ENCODE data around the gene SLCO6A1. TPM values are rescaled to one million over a fixed set of nuclear protein-coding genes. Genes with fewer than 3 reads are reported as not detected.

The SLCO6A1 gene
- total RNA-seq, 1 experiment from 2014 or later, result not detected

DNA sequence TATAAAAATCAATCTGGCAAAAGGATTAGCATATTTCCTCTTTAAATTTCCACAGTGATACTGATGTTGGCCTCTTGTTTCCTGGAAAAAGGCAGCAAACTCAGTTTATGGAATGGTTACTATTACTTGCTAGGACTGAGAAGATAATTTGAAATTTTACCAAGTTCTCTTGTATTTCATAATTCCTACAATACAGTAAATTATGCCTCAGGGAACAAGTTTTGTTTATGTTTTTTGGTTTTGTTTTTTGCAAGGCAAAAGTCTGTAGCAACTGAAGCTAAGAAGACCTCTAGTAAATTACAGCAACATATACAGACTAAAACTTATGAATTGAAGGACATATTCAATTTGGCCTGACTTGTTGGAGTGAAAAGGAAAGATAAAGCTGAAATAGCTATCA is 30.2 kb upstream of the SLCO6A1 start:
- ChIA-PET CTCF (no interaction called here), POLR2A (ENCODE audit: unreplicated experiment) (no interaction called here)
- H3K4me1 ChIP-seq (ENCODE audit: insufficient read depth, low read length), result no peaks in the 10 kb centered on the region
- H4K20me1 ChIP-seq (ENCODE audit: low read length), result no peaks in the 10 kb centered on the region
- no peak overlapping the region for H3K27ac ChIP-seq (ENCODE audit: low read length)
- H3K9ac ChIP-seq (ENCODE audit: low read length), result no peak overlapping the region
- no peaks in the 10 kb centered on the region for H3K9me3 ChIP-seq (ENCODE audit: low read length)
- H3K4me3 ChIP-seq (ENCODE audit: low read length), result no peak overlapping the region
- no peaks in the 10 kb centered on the region for H3F3A ChIP-seq (ENCODE audit: low read length, unreplicated experiment)
- TF ChIP-seq, protein P1, sequence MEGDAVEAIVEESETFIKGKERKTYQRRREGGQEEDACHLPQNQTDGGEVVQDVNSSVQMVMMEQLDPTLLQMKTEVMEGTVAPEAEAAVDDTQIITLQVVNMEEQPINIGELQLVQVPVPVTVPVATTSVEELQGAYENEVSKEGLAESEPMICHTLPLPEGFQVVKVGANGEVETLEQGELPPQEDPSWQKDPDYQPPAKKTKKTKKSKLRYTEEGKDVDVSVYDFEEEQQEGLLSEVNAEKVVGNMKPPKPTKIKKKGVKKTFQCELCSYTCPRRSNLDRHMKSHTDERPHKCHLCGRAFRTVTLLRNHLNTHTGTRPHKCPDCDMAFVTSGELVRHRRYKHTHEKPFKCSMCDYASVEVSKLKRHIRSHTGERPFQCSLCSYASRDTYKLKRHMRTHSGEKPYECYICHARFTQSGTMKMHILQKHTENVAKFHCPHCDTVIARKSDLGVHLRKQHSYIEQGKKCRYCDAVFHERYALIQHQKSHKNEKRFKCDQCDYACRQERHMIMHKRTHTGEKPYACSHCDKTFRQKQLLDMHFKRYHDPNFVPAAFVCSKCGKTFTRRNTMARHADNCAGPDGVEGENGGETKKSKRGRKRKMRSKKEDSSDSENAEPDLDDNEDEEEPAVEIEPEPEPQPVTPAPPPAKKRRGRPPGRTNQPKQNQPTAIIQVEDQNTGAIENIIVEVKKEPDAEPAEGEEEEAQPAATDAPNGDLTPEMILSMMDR (conservative IDR thresholded peaks at IDR 0.05; ENCODE audit: low read depth, low read length), result no peak
- no peak for TF ChIP-seq EZH2phosphoT487 (IDR thresholded peaks at IDR 0.05; ENCODE audit: borderline replicate concordance, low read length)
- ATAC-seq, result no peak
- no TSS peak for BruUV-seq (replicated peaks)
- no peaks in the 10 kb centered on the region for H3K9me2 ChIP-seq (replicated peaks; ENCODE audit: low read length)
- no peak overlapping the region for H2AFZ ChIP-seq (ENCODE audit: low read length)
- no peak overlapping the region for H3K4me2 ChIP-seq (ENCODE audit: low read length)
- intact Hi-C loops (cut with micrococcal nuclease), result no loop called here
- no peaks in the 10 kb centered on the region for H3K79me2 ChIP-seq (ENCODE audit: low read length)
- DNase-seq, result no peak
- H3K36me3 ChIP-seq (ENCODE audit: low read depth, low read length), result no peaks in the 10 kb centered on the region
- peaks cover 20% of the 10 kb centered on the region for H3K27me3 ChIP-seq (ENCODE audit: low read length)

DNA sequence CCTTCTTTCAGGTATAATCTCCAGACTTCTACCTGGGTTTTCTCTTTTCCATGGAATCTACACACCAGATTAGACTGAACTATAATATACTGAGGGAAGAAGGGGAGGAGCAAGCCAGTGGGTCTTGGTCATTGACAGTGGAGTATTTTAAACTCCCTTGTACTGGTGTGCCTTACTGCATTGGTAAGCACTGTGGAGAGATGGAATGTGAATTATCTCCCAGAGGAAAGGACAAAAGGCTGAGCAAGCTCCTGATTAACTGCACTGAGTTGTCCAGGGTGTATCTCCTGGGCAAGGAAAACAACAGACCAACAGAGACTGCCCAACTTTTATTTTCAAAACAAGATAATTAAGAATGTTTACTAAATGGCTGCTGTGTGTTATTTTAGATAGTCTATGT is 29.8 kb upstream of the SLCO6A1 start:
- CTCF ChIA-PET, result no interaction called here
- ATAC-seq (no peak), DNase-seq (no peak)
- Histone ChIP-seq H3K9ac (ENCODE audit: low read length) (no peak overlapping the region), H3K36me3 (ENCODE audit: low read depth, low read length) (no peaks in the 10 kb centered on the region), H3K27ac (ENCODE audit: low read length) (no peak overlapping the region), H3K4me3 (ENCODE audit: low read length) (no peak overlapping the region), H4K20me1 (ENCODE audit: low read length) (no peaks in the 10 kb centered on the region), H3K27me3 (ENCODE audit: low read length) (peaks cover 20% of the 10 kb centered on the region), H3K4me2 (ENCODE audit: low read length) (no peak overlapping the region), H3K4me1 (ENCODE audit: insufficient read depth, low read length) (no peaks in the 10 kb centered on the region), H3K9me3 (ENCODE audit: low read length) (no peaks in the 10 kb centered on the region), H3K9me2 (replicated peaks; ENCODE audit: low read length) (no peaks in the 10 kb centered on the region), H2AFZ (ENCODE audit: low read length) (no peak overlapping the region), H3F3A (ENCODE audit: low read length, unreplicated experiment) (no peaks in the 10 kb centered on the region), H3K79me2 (ENCODE audit: low read length) (no peaks in the 10 kb centered on the region)
- intact Hi-C loops (cut with micrococcal nuclease), result no loop called here
- POLR2A ChIA-PET (ENCODE audit: unreplicated experiment), result no interaction called here
- TF ChIP-seq EZH2phosphoT487 (IDR thresholded peaks at IDR 0.05; ENCODE audit: borderline replicate concordance, low read length) (no peak), EZH2 (IDR thresholded peaks at IDR 0.05; ENCODE audit: low read length, unreplicated experiment) (no peak)
- TF ChIP-seq, protein P1 (conservative IDR thresholded peaks at IDR 0.05; ENCODE audit: low read depth, low read length), result no peak
- BruUV-seq (replicated peaks), result no TSS peak

- Histone ChIP-seq H3K9me2 (replicated peaks; ENCODE audit: low read length) (no peaks in the 10 kb centered on the region), H3K4me1 (ENCODE audit: insufficient read depth, low read length) (no peaks in the 10 kb centered on the region), H3K4me3 (ENCODE audit: low read length) (no peak overlapping the region), H3K36me3 (ENCODE audit: low read depth, low read length) (no peaks in the 10 kb centered on the region), H3F3A (ENCODE audit: low read length, unreplicated experiment) (no peaks in the 10 kb centered on the region), H3K27ac (ENCODE audit: low read length) (no peak overlapping the region), H2AFZ (ENCODE audit: low read length) (no peak overlapping the region), H3K9ac (ENCODE audit: low read length) (no peak overlapping the region), H4K20me1 (ENCODE audit: low read length) (no peaks in the 10 kb centered on the region), H3K27me3 (ENCODE audit: low read length) (peaks cover 26% of the 10 kb centered on the region), H3K79me2 (ENCODE audit: low read length) (no peaks in the 10 kb centered on the region), H3K9me3 (ENCODE audit: low read length) (no peaks in the 10 kb centered on the region), H3K4me2 (ENCODE audit: low read length) (no peak overlapping the region)
- no TSS peak for BruUV-seq (replicated peaks)
- TF ChIP-seq EZH2 (IDR thresholded peaks at IDR 0.05; ENCODE audit: low read length, unreplicated experiment), result no peak
- no peak for TF ChIP-seq EZH2phosphoT487 (IDR thresholded peaks at IDR 0.05; ENCODE audit: borderline replicate concordance, low read length)
- TF ChIP-seq, protein P1 (conservative IDR thresholded peaks at IDR 0.05; ENCODE audit: low read depth, low read length), result no peak
- intact Hi-C loops (cut with micrococcal nuclease), result no loop called here
- no peak for DNase-seq
- ATAC-seq, result no peak
- ChIA-PET CTCF (no interaction called here), POLR2A (ENCODE audit: unreplicated experiment) (no interaction called here)
These were observed 28.7 kb upstream of the SLCO6A1 start for GRCh38 chr5:102527547-102527946.
